CD4-positive, alpha-beta T cell treated with Interleukin-17A for 4 hours (primary cell): ENCODE results near the gene FAM219A.

Experiments used
- DNase-seq: peaks from one replicate; pipeline ENCODE4 v3.0.0-alpha.2; 2020; ENCODE audit warnings: mixed read lengths

The FAM219A gene

GRCh38 chr9:34458013-34458958 is at the start of gene FAM219A, which contains the start of gene DNAI1:
Gene FAM219A (minus strand): TSS chr9:34458570. CDS start chr9:34458263, 307 bp downstream.
Gene DNAI1 (plus strand): TSS chr9:34458805. CDS start chr9:34459006, 201 bp downstream.
- peak; percentile 99 for DNase-seq

- DNase-seq: no peak
Measured at GRCh38 chr9:34507966-34508365, 49.6 kb upstream of the FAM219A start.

GRCh38 chr9:34507556-34507955 is 49.2 kb upstream of the FAM219A start:
- DNase-seq: no peak

- no peak for DNase-seq
Measured at GRCh38 chr9:34506623-34507022, 48.3 kb upstream of the FAM219A start.

GRCh38 chr9:34505370-34506120 is 47.2 kb upstream of the FAM219A start:
- DNase-seq: no peak

- no peak for DNase-seq
Measured at GRCh38 chr9:34503406-34503805, 45.0 kb upstream of the FAM219A start.

- DNase-seq: no peak
Measured at GRCh38 chr9:34502891-34503290, 44.5 kb upstream of the FAM219A start.

- no peak for DNase-seq
Measured at GRCh38 chr9:34502471-34502870, 44.1 kb upstream of the FAM219A start.

GRCh38 chr9:34501889-34502425 is 43.6 kb upstream of the FAM219A start:
- DNase-seq: no peak

GRCh38 chr9:34501372-34501771 is 43.0 kb upstream of the FAM219A start:
- DNase-seq: no peak

- DNase-seq: peak; percentile 78
Measured at GRCh38 chr9:34500623-34501267, 42.4 kb upstream of the FAM219A start.

- no peak for DNase-seq
Measured at GRCh38 chr9:34499076-34499475, 40.7 kb upstream of the FAM219A start.

- no peak for DNase-seq
Measured at GRCh38 chr9:34498553-34498952, 40.2 kb upstream of the FAM219A start.

- no peak for DNase-seq
Measured at GRCh38 chr9:34496149-34496712, 37.9 kb upstream of the FAM219A start.

GRCh38 chr9:34493972-34494535 is 35.7 kb upstream of the FAM219A start:
- peak; percentile 38 for DNase-seq

- no peak for DNase-seq
Measured at GRCh38 chr9:34492051-34492450, 33.7 kb upstream of the FAM219A start.

- no peak for DNase-seq
Measured at GRCh38 chr9:34491596-34491995, 33.2 kb upstream of the FAM219A start.

GRCh38 chr9:34490760-34491159 is 32.4 kb upstream of the FAM219A start:
- no peak for DNase-seq

- no peak for DNase-seq
Measured at GRCh38 chr9:34490360-34490759, 32.0 kb upstream of the FAM219A start.

GRCh38 chr9:34486572-34486971 is 28.2 kb upstream of the FAM219A start:
- no peak for DNase-seq

GRCh38 chr9:34485822-34486221 is 27.5 kb upstream of the FAM219A start:
- DNase-seq: no peak

- DNase-seq: no peak
Measured at GRCh38 chr9:34484678-34485077, 26.3 kb upstream of the FAM219A start.
